OCI-LY7 (cell line): Measurements from ENCODE around the gene SLCO1A2. TPM values are rescaled to one million over a fixed set of nuclear protein-coding genes. Genes with fewer than 3 reads are reported as not detected.

Experiments
- BruUV-seq: library from RNA; stranded (reverse); fragments of 400-500 nt; replicated peaks from 2 replicates; lab custom pipeline; 2021; lab: Mats Ljungman, UMichigan
- CTCF ChIA-PET: fragments of 300-600 bp; sonication (Branson Sonifier 250); formaldehyde crosslinking; loops from one replicate; lab custom pipeline; 2022; ENCODE audit warnings: antibody characterized with exemption; ENCODE audit not compliant: unreplicated experiment; lab: Charles Lee
- POLR2A ChIA-PET: fragments of 300-600 bp; sonication (Branson Sonifier 250); formaldehyde crosslinking; loops from one replicate; lab custom pipeline; 2022; ENCODE audit warnings: antibody characterized with exemption; lab: Charles Lee
- DNase-seq: peaks from one replicate; pipeline ENCODE4 v3.0.0-alpha.2; 2015; ENCODE audit warnings: low spot score
- H2AFZ ChIP-seq: fragments of 200-600 bp; sonication (generic), shearing (Covaris generic); 2 replicates; pipeline ENCODE4 v1.6.1; 2014; ENCODE audit warnings: mild to moderate bottlenecking, antibody characterized with exemption, low read length, moderate library complexity
- H3K27ac ChIP-seq: fragments of 200-600 bp; sonication (generic); 2 replicates; pipeline ENCODE4 v1.5.1; 2014; ENCODE audit warnings: mixed run types, low read depth, mild to moderate bottlenecking, moderate library complexity, low read length, inconsistent platforms; ENCODE audit not compliant: poor library complexity, severe bottlenecking
- H3K36me3 ChIP-seq: fragments of 200-600 bp; sonication (generic); 2 replicates; pipeline ENCODE4 v1.6.1; 2014; ENCODE audit warnings: mild to moderate bottlenecking, antibody characterized with exemption, low read length, moderate library complexity, mixed read lengths; ENCODE audit not compliant: insufficient read depth
- H3K4me1 ChIP-seq: fragments of 200-600 bp; sonication (generic); 2 replicates; pipeline ENCODE4 v1.5.1; 2014; ENCODE audit warnings: mild to moderate bottlenecking, low read length; ENCODE audit not compliant: insufficient read depth, poor library complexity, severe bottlenecking
- H3K4me2 ChIP-seq: fragments of 200-600 bp; sonication (generic); 2 replicates; pipeline ENCODE4 v1.6.1; 2014; ENCODE audit warnings: mild to moderate bottlenecking, low read length
- H3K4me3 ChIP-seq: fragments of 200-600 bp; sonication (generic); 2 replicates; pipeline ENCODE4 v1.5.1; 2014; ENCODE audit warnings: mild to moderate bottlenecking, low read depth, low read length; ENCODE audit not compliant: poor library complexity, severe bottlenecking
- H3K79me2 ChIP-seq: fragments of 200-600 bp; sonication (generic); 2 replicates; pipeline ENCODE4 v1.6.1; 2016; ENCODE audit warnings: low read depth, mild to moderate bottlenecking, low read length, moderate library complexity, mixed read lengths; ENCODE audit not compliant: insufficient read depth
- H3K9me2 ChIP-seq: fragments of 200-600 bp; sonication (generic); 2 replicates; pipeline ENCODE4 v1.6.1; 2016; ENCODE audit warnings: mild to moderate bottlenecking, low read length, mixed read lengths; ENCODE audit not compliant: insufficient read depth
- H3K9me3 ChIP-seq: fragments of 200-600 bp; sonication (generic); 2 replicates; pipeline ENCODE4 v1.6.1; 2014; ENCODE audit warnings: mild to moderate bottlenecking, mixed run types, low read length, mixed read lengths
- H4K20me1 ChIP-seq: fragments of 200-600 bp; sonication (generic); 2 replicates; pipeline ENCODE4 v1.6.1; 2014; ENCODE audit warnings: mild to moderate bottlenecking, antibody characterized with exemption, low read length, moderate library complexity, mixed read lengths; ENCODE audit not compliant: insufficient read depth
- EZH2phosphoT487 ChIP-seq: fragments of 200-600 bp; sonication (generic); IDR thresholded peaks from 2 replicates; pipeline ENCODE4 v1.6.1; 2018; ENCODE audit warnings: low read depth, borderline replicate concordance, mild to moderate bottlenecking, mixed run types, antibody characterized with exemption, low read length, moderate library complexity, mixed read lengths
- intact Hi-C: fragments of 100-400 bp; cut with micrococcal nuclease; formaldehyde crosslinking; loops from one replicate; pipeline ENCODE4 v1.10.0; 2022; ENCODE audit not compliant: unreplicated experiment
- total RNA-seq, 2 experiments: library from RNA; depleted of rRNA in 1 of 2; stranded (reverse); fragments of >200 nt in 1 of 2; shearing (Covaris generic) in 1 of 2; gene quantifications; 2 replicates each; pipeline ENCODE4 v1.2.3, GENCODE V29; 2014 to 2022
- TF ChIP-seq, protein P1 (sequence below): fragments of 200-600 bp; sonication (generic); conservative IDR thresholded peaks from 2 replicates; pipeline ENCODE4 v1.5.1; 2014; ENCODE audit warnings: mild to moderate bottlenecking, antibody characterized with exemption, low read length, moderate library complexity, mixed read lengths

SLCO1A2 gene
- total RNA-seq, 2 experiments from 2014 or later, result not detected

DNA sequence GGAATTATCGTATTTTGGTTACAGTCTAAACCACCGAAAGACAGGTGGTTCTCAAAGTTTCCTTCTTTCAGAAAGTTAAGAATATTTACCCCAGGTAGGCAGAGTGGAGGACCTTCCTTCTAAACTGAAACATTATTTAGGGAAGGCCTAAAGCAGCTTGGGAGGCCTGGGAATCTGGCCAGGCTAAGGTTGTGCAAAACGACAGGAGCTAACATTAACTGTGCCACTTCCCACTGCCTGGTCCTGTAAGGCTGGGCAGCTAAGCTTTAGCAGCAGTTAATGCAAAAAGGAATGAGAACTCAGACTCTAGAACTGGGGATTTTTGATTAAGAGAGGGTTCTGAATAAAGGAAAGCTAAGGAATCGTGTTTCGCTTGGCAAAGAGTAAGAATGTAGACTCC is 82.6 kb downstream of the SLCO1A2 start:
- ChIA-PET CTCF (no interaction called here), POLR2A (interaction anchor here (0.6 kb wide), 1 partner anchor 99 kb away, joined by 3 read pairs; no protein-coding TSS in a partner anchor)
- TF ChIP-seq EZH2phosphoT487, result no peak
- TF ChIP-seq, protein P1, sequence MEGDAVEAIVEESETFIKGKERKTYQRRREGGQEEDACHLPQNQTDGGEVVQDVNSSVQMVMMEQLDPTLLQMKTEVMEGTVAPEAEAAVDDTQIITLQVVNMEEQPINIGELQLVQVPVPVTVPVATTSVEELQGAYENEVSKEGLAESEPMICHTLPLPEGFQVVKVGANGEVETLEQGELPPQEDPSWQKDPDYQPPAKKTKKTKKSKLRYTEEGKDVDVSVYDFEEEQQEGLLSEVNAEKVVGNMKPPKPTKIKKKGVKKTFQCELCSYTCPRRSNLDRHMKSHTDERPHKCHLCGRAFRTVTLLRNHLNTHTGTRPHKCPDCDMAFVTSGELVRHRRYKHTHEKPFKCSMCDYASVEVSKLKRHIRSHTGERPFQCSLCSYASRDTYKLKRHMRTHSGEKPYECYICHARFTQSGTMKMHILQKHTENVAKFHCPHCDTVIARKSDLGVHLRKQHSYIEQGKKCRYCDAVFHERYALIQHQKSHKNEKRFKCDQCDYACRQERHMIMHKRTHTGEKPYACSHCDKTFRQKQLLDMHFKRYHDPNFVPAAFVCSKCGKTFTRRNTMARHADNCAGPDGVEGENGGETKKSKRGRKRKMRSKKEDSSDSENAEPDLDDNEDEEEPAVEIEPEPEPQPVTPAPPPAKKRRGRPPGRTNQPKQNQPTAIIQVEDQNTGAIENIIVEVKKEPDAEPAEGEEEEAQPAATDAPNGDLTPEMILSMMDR, result no peak
- H3K36me3 ChIP-seq, result no peaks in the 10 kb centered on the region
- no peak overlapping the region for H3K27ac ChIP-seq
- no TSS peak for BruUV-seq
- H3K9me2 ChIP-seq, result no peaks in the 10 kb centered on the region
- H4K20me1 ChIP-seq, result no peaks in the 10 kb centered on the region
- no peak overlapping the region for H2AFZ ChIP-seq
- H3K4me2 ChIP-seq, result no peak overlapping the region
- H3K4me1 ChIP-seq, result no peaks in the 10 kb centered on the region
- no peak overlapping the region for H3K4me3 ChIP-seq
- H3K79me2 ChIP-seq, result no peaks in the 10 kb centered on the region
- no peak for DNase-seq
- H3K9me3 ChIP-seq, result no peaks in the 10 kb centered on the region
- intact Hi-C loops, result no loop called here

DNA sequence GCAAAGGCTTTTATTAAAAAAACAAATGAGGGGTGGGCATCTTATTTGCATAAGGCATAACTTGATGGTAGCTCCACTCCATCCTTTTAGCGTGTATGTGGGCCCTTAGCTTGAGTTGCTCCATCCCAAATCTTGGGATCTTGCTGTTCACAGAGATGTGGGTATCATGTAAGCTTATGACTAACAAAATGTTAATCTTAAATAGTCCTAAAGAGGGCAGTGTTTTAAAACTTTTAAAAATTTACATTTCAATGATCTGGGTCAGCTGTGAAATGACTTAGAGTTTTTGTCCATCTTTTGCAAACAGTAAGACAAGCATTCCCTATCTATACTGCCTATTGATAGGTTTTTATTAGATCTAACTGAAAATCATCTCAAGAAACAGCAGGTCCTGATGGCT is 86.0 kb downstream of the SLCO1A2 start:
- TF ChIP-seq, protein P1, result peak; percentile 66
- no peak for TF ChIP-seq EZH2phosphoT487
- H3K4me1 ChIP-seq, result no peaks in the 10 kb centered on the region
- H3K36me3 ChIP-seq, result no peaks in the 10 kb centered on the region
- H3K9me2 ChIP-seq, result no peaks in the 10 kb centered on the region
- no TSS peak for BruUV-seq
- H3K4me3 ChIP-seq, result no peak overlapping the region
- H2AFZ ChIP-seq, result no peak overlapping the region
- H3K4me2 ChIP-seq, result no peak overlapping the region
- no peaks in the 10 kb centered on the region for H3K79me2 ChIP-seq
- H3K27ac ChIP-seq, result no peak overlapping the region
- POLR2A ChIA-PET, result no interaction called here
- CTCF ChIA-PET, result interaction anchor here (0.5 kb wide), 1 partner anchor 1191 kb away, joined by 3 read pairs; no protein-coding TSS in a partner anchor
- H3K9me3 ChIP-seq, result no peaks in the 10 kb centered on the region
- intact Hi-C loops, result loop anchor here (10.0 kb wide), 2 partner anchors 436 to 766 kb away; no protein-coding TSS in a partner anchor
- H4K20me1 ChIP-seq, result no peaks in the 10 kb centered on the region
- DNase-seq, result peak; percentile 6

DNA sequence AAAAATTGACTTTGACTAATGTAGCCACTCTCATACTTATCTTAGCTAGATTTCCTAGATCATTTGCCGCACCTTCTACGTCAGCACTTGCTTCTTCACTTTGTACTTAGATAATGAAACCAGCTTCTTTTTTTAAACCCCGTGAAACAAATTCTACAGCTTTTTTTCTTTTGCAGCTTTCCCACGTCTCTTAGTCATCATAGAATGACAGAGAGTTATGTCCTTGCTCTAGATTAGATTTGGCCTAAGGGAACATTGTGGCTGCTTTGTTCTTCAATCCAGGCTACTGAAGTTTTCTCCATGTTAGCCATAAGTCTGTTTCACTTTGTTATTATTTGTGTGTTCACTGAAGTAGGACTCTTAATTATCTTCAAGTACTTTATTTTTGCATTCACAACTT is 94.9 kb downstream of the SLCO1A2 start:
- Histone ChIP-seq H3K79me2 (no peaks in the 10 kb centered on the region), H3K36me3 (no peaks in the 10 kb centered on the region), H3K27ac (no peak overlapping the region), H3K9me3 (no peaks in the 10 kb centered on the region), H3K4me3 (no peak overlapping the region), H3K4me1 (no peaks in the 10 kb centered on the region), H3K4me2 (no peak overlapping the region), H3K9me2 (no peaks in the 10 kb centered on the region), H2AFZ (no peak overlapping the region), H4K20me1 (no peaks in the 10 kb centered on the region)
- DNase-seq, result no peak
- no TSS peak for BruUV-seq
- TF ChIP-seq, protein P1, result no peak
- TF ChIP-seq EZH2phosphoT487, result no peak
- POLR2A ChIA-PET, result interaction anchor here (0.6 kb wide), 1 partner anchor 481 kb away, joined by 3 read pairs; no protein-coding TSS in a partner anchor
- CTCF ChIA-PET, result no interaction called here
- intact Hi-C loops, result loop anchor here (10.0 kb wide), 2 partner anchors 445 to 775 kb away; no protein-coding TSS in a partner anchor
